ENCODE results near the gene SENP7.

GRCh38 chr3:101303836-101304235 is 209.2 kb downstream of the SENP7 start:
- no peak for TF ChIP-seq YY1 (IDR thresholded peaks at IDR 0.05; ENCODE audit: insufficient read depth, insufficient read length)
- no peak for TF ChIP-seq ZNF274 (IDR thresholded peaks at IDR 0.05; ENCODE audit: low read depth, low read length)
